ENCODE results near the gene SBNO2.

The SBNO2 gene

GRCh38 chr19:1109032-1109551 lies 65.0 kb downstream of the SBNO2 start:
- DNase-seq (ENCODE audit: extremely low read depth, low read depth), result no peak
- TF ChIP-seq CTCF (IDR thresholded peaks at IDR 0.05; ENCODE audit: low read depth, low read length), result no peak

GRCh38 chr19:1108291-1109031 lies 65.6 kb downstream of the SBNO2 start:
- TF ChIP-seq CTCF (IDR thresholded peaks at IDR 0.05; ENCODE audit: low read depth, low read length), result no peak
- DNase-seq (ENCODE audit: extremely low read depth, low read depth), result no peak

GRCh38 chr19:1107661-1108261 lies 66.3 kb downstream of the SBNO2 start:
- TF ChIP-seq CTCF (IDR thresholded peaks at IDR 0.05; ENCODE audit: low read depth, low read length), result no peak
- DNase-seq (ENCODE audit: extremely low read depth, low read depth), result no peak

GRCh38 chr19:1106841-1107660 lies 67.0 kb downstream of the SBNO2 start:
- DNase-seq (ENCODE audit: extremely low read depth, low read depth), result no peak
- TF ChIP-seq CTCF (IDR thresholded peaks at IDR 0.05; ENCODE audit: low read depth, low read length), result peak; percentile 20

GRCh38 chr19:1105873-1106840 lies 67.9 kb downstream of the SBNO2 start:
- TF ChIP-seq CTCF (IDR thresholded peaks at IDR 0.05; ENCODE audit: low read depth, low read length), result no peak
- DNase-seq (ENCODE audit: extremely low read depth, low read depth), result no peak

GRCh38 chr19:1105008-1105872 lies 68.8 kb downstream of the SBNO2 start:
- TF ChIP-seq CTCF (IDR thresholded peaks at IDR 0.05; ENCODE audit: low read depth, low read length), result no peak
- DNase-seq (ENCODE audit: extremely low read depth, low read depth), result no peak

Measured in AG09319 (cell line).